Stimulated activated CD4-positive, alpha-beta T cell treated with anti-CD3 and anti-CD28 coated beads, Interleukin-12 subunit alpha, Interleukin-12 subunit beta, amount 100 ng/mL, for 24 hours (primary cell): ENCODE data around the gene GSTT2.

Experiments used
- DNase-seq, 2 experiments: peaks; one replicate each; pipeline ENCODE4 v3.0.0-alpha.2; 2020; ENCODE audit warnings: low read depth in 2 of 2

GSTT2 gene

GRCh38 chr22:24008381-24009226, 28.7 kb downstream of the GSTT2 start:
- no peak for DNase-seq

GRCh38 chr22:24009227-24010017, 29.5 kb downstream of the GSTT2 start:
- DNase-seq = no peak

GRCh38 chr22:24010018-24010391, 30.1 kb downstream of the GSTT2 start:
- no peak for DNase-seq

DNA sequence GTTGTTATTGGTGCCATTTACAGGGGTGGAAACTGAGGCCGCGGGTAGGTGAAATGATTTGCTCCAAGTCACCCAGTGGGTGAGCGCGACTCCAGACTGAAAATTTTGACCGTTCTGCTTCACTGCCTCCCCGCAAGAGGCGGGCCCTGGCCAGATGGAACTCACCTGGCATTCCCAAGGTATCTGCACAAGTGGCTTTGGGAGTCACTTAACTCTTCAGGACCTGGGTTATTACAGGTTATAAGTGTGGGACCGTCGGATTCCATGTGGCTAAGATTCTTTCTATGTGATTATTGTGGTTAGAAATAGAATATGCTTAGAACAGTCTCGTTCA, 31.8 kb downstream of the GSTT2 start:
- DNase-seq = no peak

- no peak for DNase-seq
These were observed 36.2 kb downstream of the GSTT2 start for GRCh38 chr22:24016156-24016555.

DNA sequence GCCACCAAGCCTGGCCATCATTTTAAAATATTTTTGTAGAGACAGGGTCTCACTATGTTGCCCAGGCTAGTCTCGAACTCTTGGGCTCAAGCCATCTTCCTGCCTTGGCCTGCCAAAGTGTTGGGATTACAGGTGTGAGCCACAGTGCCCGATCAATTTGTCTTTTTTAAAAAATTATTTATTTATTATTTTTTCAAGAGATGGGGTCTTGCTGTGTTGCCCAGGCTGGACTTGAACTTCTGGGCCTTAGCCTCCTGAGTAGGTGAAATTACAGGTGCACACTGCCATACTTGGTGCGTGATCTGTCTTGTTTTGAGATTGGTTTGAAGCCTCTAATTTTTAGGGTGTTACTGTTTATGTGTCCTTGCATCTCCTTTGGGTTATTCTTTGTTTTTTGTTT, 41.4 kb downstream of the GSTT2 start:
- DNase-seq = no peak

DNA sequence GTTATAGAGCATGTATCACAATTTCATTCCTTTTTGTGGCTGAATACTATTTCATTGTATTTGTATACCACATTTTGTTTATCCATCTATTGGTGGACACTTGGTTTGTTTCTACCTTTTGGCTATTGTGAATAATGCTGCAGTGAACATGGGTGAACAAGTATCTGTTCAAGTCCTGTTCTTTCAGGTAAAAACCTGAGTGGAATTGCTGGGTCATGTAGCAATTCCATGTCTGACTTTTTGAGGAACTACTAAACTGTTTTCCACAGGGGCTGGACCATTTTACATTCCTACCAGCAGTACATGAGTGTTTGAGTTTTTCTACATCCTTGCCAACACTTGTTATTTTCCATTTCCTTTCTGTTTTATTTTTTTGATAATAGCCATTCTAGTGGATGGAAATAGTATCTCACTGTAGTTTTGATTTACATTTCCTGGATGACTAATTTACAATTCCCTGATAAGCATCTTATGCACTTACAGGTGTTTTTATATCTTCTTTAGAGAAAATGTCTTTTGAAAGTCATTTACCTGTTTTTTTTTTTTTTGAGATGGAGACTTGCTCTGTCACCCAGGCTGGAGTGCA, 43.4 kb downstream of the GSTT2 start:
- no peak for DNase-seq

GRCh38 chr22:24024354-24024753, 44.4 kb downstream of the GSTT2 start:
- no peak for DNase-seq

DNA sequence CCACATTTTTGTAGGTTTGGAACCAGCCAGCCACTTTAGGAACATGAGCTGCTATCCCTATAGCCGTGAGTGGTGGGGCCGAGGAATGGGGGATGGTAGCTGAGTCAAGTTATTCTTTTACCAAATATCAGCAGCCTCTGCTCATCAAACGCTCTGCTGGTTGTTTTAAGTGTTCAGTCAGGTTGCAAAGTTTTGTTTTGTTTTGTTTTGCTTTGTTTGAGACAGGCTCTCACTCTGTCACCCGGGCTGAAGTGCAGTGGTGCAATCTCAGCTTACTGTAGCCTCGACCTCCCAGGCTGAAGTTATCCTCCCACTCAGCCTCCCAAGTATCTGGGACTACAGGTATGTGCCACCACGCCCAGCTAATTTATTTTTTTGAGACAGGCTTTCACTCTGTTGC, 45.5 kb downstream of the GSTT2 start:
- DNase-seq = no peak

DNA sequence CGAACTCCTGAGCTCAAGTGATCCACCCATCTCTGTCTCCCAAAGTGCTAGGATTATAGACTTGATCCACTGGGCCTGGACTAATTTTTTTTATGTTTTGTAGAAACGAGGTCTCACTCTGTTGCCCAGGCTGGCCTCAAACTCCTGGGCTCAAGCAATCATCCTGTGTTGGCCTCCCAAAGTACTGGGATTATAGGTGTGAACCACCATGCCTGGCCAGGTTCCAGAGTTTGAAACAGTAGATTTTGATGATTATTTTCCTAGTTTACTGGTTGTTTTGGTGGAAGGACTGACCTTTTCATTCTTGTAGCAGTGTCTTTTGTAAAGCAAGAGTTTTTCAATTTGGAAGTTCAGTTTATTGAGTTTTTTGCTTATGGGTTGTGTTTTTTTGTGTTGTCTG, 46.1 kb downstream of the GSTT2 start:
- no peak for DNase-seq

DNA sequence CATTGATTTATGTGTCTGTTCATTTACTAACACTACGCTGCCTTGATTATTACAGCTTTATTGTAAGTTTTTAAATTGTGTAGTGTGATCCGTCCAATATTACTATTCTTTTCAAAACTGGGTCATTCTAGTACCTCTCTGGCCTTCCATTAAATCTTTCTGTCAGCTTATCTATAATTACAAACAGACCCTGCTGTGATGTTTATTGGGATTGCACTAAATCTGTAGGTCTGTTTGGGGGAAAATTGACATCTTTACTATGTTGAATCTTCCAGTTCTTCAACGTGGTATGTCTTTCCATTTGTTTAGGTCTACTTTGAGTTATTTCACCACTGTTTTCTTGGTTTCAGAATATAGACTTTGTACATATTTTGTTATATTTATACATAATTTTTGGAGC, 46.8 kb downstream of the GSTT2 start:
- no peak for DNase-seq

DNA sequence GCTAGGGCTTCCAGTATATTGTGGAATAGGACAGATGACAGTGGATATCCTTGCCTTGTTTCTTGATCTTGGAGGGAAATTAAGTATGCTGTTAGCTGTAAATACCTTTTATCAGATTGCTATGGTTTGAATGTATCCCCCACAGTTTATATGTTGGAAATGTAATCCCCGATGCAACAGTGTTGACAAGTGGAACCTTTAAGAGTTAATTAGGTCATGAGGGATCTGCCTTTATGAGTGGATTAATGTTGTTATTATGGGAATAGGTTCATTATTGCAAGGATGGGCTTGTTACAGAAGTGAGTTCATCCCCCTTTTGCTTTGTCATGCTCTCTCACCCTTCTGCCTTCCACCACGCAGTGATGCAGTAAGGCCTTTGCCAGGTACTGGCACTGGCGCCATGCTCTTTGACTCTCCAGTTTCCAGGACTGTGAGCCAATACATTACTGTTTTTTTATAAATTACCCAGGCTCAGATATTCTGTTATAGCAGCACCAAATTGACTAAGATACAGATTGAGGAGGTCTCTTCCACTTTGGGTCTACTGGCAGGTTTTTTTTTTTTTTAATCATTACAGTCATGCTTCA, 47.5 kb downstream of the GSTT2 start:
- no peak for DNase-seq

- no peak for DNase-seq
These were observed 48.1 kb downstream of the GSTT2 start for GRCh38 chr22:24027991-24028390.

DNA sequence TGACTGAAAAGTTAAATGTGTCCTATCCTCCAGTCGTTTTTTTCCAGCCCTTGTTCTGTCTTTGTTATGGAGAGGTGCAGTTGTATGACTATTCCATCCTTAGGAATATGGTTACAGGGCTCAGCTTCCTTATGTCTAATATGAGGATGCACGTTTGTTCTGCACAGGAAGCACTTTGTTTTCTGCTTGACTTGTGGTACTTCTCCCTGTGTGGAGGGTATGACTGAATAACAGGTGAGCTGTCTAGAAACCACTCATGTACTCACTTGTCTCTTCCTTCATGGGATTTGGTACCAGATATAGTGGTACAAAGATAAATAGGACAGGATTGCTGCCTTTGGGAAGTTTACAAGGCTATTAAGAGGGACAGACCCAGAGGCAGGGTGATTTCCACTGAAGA, 48.6 kb downstream of the GSTT2 start:
- no peak for DNase-seq

DNA sequence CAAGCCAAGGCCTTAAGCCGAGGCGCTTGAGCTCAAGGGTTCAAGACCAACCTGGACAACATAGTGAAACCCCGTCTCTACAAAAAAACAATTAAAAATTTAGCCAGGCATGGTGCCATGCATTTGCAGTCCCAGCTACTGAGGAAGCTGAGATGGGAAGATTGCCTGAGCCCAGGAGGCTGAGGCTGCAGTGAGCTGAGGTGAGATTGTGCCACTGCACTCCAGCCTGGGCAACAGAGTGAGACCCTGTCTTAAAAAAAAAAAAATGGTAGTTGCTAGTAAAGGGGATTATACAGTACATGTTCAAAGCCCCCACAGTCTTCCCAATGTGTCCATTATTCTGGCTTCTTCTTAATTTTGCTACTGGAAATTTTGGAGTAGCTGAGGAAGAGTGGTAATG, 49.4 kb downstream of the GSTT2 start:
- DNase-seq = no peak

- no peak for DNase-seq
These were observed 50.3 kb downstream of the GSTT2 start for GRCh38 chr22:24030186-24030702.
